HCT116 (cell line): Measurements from ENCODE around the gene IL6R.

Experiments used
- CTCF ChIP-seq, 3 experiments: fragments of 200-600 bp in 1 of 3; sonication (generic) in 1 of 3; IDR thresholded peaks in 2 of 3; conservative IDR thresholded peaks in 1 of 3; 2 replicates each; pipeline ENCODE4 v1.5.1; 2012 to 2017; ENCODE audit warnings: low read depth in 2 of 3, low read length in 2 of 3, antibody characterized with exemption in 1 of 3, borderline replicate concordance in 1 of 3, control low read depth in 1 of 3, mild to moderate bottlenecking in 1 of 3, mixed read lengths in 1 of 3, mixed run types in 1 of 3, moderate library complexity in 1 of 3; ENCODE audit not compliant: insufficient read depth in 1 of 3
- POLR2A ChIP-seq: IDR thresholded peaks from 2 replicates; pipeline ENCODE4 v1.7.0; 2011; ENCODE audit warnings: borderline replicate concordance; ENCODE audit not compliant: insufficient read depth, insufficient read length; ENCODE audit errors: extremely low read depth
- POLR2AphosphoS5 ChIP-seq: IDR thresholded peaks from 2 replicates; pipeline ENCODE4 v1.6.1; 2011; ENCODE audit warnings: mild to moderate bottlenecking, low read depth, low read length, moderate library complexity
- SIN3A ChIP-seq: IDR thresholded peaks from 2 replicates; pipeline ENCODE4 v1.6.1; 2012; ENCODE audit warnings: low read depth
- ZFX ChIP-seq: fragments of 450-650 bp; IDR thresholded peaks from 2 replicates; pipeline ENCODE4 v1.6.1; 2017
- ZNF274 ChIP-seq: fragments of 200-500 bp; sonication (Bioruptor generic); IDR thresholded peaks from 2 replicates; pipeline ENCODE4 v1.6.1; 2014; ENCODE audit warnings: mild to moderate bottlenecking, low read depth, low read length, inconsistent platforms

- TF ChIP-seq POLR2A: no peak
- no peak for TF ChIP-seq POLR2AphosphoS5
- no peak for TF ChIP-seq CTCF (IDR thresholded peaks at IDR 0.05 in 2 of 3, conservative IDR thresholded peaks at IDR 0.05 in 1 of 3; ENCODE audit: borderline replicate concordance in 1 of 3, insufficient read depth in 1 of 3, low read depth in 2 of 3, low read length in 2 of 3)
- TF ChIP-seq ZFX: no peak
- TF ChIP-seq SIN3A: no peak
- no peak for TF ChIP-seq ZNF274
Measured at GRCh38 chr1:154408174-154408777, 3.1 kb downstream of the IL6R start.
